ENCODE measurements around the gene LRFN2.

The LRFN2 gene

GRCh38 chr6:40440053-40440452, 147.1 kb downstream of the LRFN2 start:
- in situ Hi-C loops (cut with MboI; ENCODE audit: low sequenced_read_pairs) = no loop called here

GRCh38 chr6:40439026-40439800, 148.0 kb downstream of the LRFN2 start:
- in situ Hi-C loops (cut with MboI; ENCODE audit: low sequenced_read_pairs) = no loop called here

GRCh38 chr6:40438246-40438887, 148.8 kb downstream of the LRFN2 start:
- in situ Hi-C loops (cut with MboI; ENCODE audit: low sequenced_read_pairs) = no loop called here

- in situ Hi-C loops (cut with MboI; ENCODE audit: low sequenced_read_pairs) = no loop called here
Observed at GRCh38 chr6:40437631-40438030, 149.5 kb downstream of the LRFN2 start.

GRCh38 chr6:40436685-40437604, 150.2 kb downstream of the LRFN2 start:
- in situ Hi-C loops (cut with MboI; ENCODE audit: low sequenced_read_pairs) = no loop called here

- in situ Hi-C loops (cut with MboI; ENCODE audit: low sequenced_read_pairs) = no loop called here
Observed at GRCh38 chr6:40432982-40433381, 154.2 kb downstream of the LRFN2 start.

GRCh38 chr6:40431706-40432105, 155.5 kb downstream of the LRFN2 start:
- in situ Hi-C loops (cut with MboI; ENCODE audit: low sequenced_read_pairs) = no loop called here

GRCh38 chr6:40427196-40427595, 160.0 kb downstream of the LRFN2 start:
- in situ Hi-C loops (cut with MboI; ENCODE audit: low sequenced_read_pairs) = no loop called here

GRCh38 chr6:40426346-40427066, 160.7 kb downstream of the LRFN2 start:
- in situ Hi-C loops (cut with MboI; ENCODE audit: low sequenced_read_pairs) = no loop called here

GRCh38 chr6:40425192-40425919, 161.8 kb downstream of the LRFN2 start:
- in situ Hi-C loops (cut with MboI; ENCODE audit: low sequenced_read_pairs) = no loop called here

GRCh38 chr6:40422046-40422445, 165.1 kb downstream of the LRFN2 start:
- in situ Hi-C loops (cut with MboI; ENCODE audit: low sequenced_read_pairs) = no loop called here

GRCh38 chr6:40419946-40420728, 167.0 kb downstream of the LRFN2 start:
- in situ Hi-C loops (cut with MboI; ENCODE audit: low sequenced_read_pairs) = no loop called here

- in situ Hi-C loops (cut with MboI; ENCODE audit: low sequenced_read_pairs) = no loop called here
Observed at GRCh38 chr6:40419377-40419776, 167.8 kb downstream of the LRFN2 start.

- in situ Hi-C loops (cut with MboI; ENCODE audit: low sequenced_read_pairs) = no loop called here
Observed at GRCh38 chr6:40417031-40417430, 170.1 kb downstream of the LRFN2 start.

GRCh38 chr6:40414617-40415016, 172.5 kb downstream of the LRFN2 start:
- in situ Hi-C loops (cut with MboI; ENCODE audit: low sequenced_read_pairs) = no loop called here

GRCh38 chr6:40413239-40413638, 173.9 kb downstream of the LRFN2 start:
- in situ Hi-C loops (cut with MboI; ENCODE audit: low sequenced_read_pairs) = no loop called here

GRCh38 chr6:40411881-40412280, 175.3 kb downstream of the LRFN2 start:
- in situ Hi-C loops (cut with MboI; ENCODE audit: low sequenced_read_pairs) = no loop called here

GRCh38 chr6:40410821-40411220, 176.3 kb downstream of the LRFN2 start:
- in situ Hi-C loops (cut with MboI; ENCODE audit: low sequenced_read_pairs) = no loop called here

GRCh38 chr6:40409716-40410397, 177.3 kb downstream of the LRFN2 start:
- in situ Hi-C loops (cut with MboI; ENCODE audit: low sequenced_read_pairs) = no loop called here
